ENCODE measurements around the gene ATPAF2.

ATPAF2 gene

GRCh38 chr17:17985555-17985954, 53.4 kb downstream of the ATPAF2 start:
- peak; percentile 21 for DNase-seq (ENCODE audit: low read depth)

- DNase-seq (ENCODE audit: low read depth): no peak
These were observed 53.8 kb downstream of the ATPAF2 start for GRCh38 chr17:17985153-17985552.

GRCh38 chr17:17983776-17984175, 55.2 kb downstream of the ATPAF2 start:
- no peak for DNase-seq (ENCODE audit: low read depth)

GRCh38 chr17:17983376-17983775, 55.6 kb downstream of the ATPAF2 start:
- DNase-seq (ENCODE audit: low read depth): no peak

GRCh38 chr17:17982801-17983200, 56.2 kb downstream of the ATPAF2 start:
- no peak for DNase-seq (ENCODE audit: low read depth)

GRCh38 chr17:17981330-17981729, 57.6 kb downstream of the ATPAF2 start:
- no peak for DNase-seq (ENCODE audit: low read depth)

GRCh38 chr17:17979778-17980177, 59.2 kb downstream of the ATPAF2 start:
- DNase-seq (ENCODE audit: low read depth): no peak

- no peak for DNase-seq (ENCODE audit: low read depth)
These were observed 60.2 kb downstream of the ATPAF2 start for GRCh38 chr17:17978481-17979424.

- DNase-seq (ENCODE audit: low read depth): no peak
These were observed 61.9 kb downstream of the ATPAF2 start for GRCh38 chr17:17976931-17977570.

- DNase-seq (ENCODE audit: low read depth): no peak
These were observed 63.5 kb downstream of the ATPAF2 start for GRCh38 chr17:17975436-17975835.

- DNase-seq (ENCODE audit: low read depth): no peak
These were observed 66.1 kb downstream of the ATPAF2 start for GRCh38 chr17:17972952-17973254.

- peak; percentile 100 for DNase-seq (ENCODE audit: low read depth)
These were observed 66.6 kb downstream of the ATPAF2 start, which contains the start of the genes DRC3 and TOM1L2 for GRCh38 chr17:17972126-17972951. Gene DRC3 (plus strand): TSS chr17:17972862. CDS start chr17:17977599, 4,737 bp downstream. Gene TOM1L2 (minus strand): TSS chr17:17972400. CDS start chr17:17972313, 87 bp downstream.

- peak; percentile 45 for DNase-seq (ENCODE audit: low read depth)
These were observed 67.4 kb downstream of the ATPAF2 start for GRCh38 chr17:17971431-17972125.

GRCh38 chr17:17970699-17971430, 68.1 kb downstream of the ATPAF2 start:
- DNase-seq (ENCODE audit: low read depth): peak; percentile 26
